Measurements from ENCODE around the gene PTPN2. TPM values are rescaled to one million over a fixed set of nuclear protein-coding genes. Genes with fewer than 3 reads are reported as not detected.
A peak's percentile ranks its signal among the peaks of the same experiment; 100 is the strongest.

Gene PTPN2
- total and polyA plus RNA-seq, 4 donors, result 47.8 to 79.9 (median 64.3) TPM

DNA sequence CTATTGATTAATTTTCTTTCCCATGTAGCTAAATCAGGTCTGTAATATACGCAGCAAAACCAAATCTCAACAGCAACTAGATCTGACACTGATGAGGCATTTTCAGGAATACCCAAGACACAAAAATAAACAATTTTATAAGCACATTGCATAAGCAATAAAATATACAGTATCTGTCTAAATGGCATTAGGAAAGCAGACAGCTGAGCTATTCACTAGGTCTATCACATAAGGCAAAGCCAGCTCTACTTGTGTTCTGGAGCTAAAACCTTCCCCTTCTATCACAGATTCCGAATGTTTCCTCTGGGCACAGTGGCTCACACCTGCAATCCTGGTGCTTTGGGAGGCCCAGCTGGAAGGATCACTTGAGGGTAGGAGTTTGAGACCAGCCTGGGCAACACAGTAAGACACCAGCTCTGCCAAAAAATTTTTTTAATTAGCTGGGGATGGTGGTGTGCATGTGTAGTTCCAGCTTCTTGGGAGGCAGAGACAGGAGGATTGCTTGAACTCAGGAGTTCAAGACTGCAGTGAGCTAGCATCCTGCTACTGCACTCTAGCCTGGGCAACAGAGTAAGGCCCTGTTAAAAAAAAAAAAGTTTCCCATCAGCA is 21.1 kb downstream of the PTPN2 start:
- Histone ChIP-seq H3K4me3 (no peak overlapping the region), H3K36me3 (ENCODE audit: control insufficient read depth in 4 of 4, insufficient read depth in 4 of 4, low read length in 4 of 4) (peaks cover 0 to 1% (median 0%) of the 10 kb centered on the region in 4 donors), H3K9ac (ENCODE audit: insufficient read depth in 1 of 2, low read length in 2 of 2) (no peak overlapping the region), H3K27ac (ENCODE audit: low read depth in 1 of 2, low read length in 1 of 2) (no peak overlapping the region), H3K9me3 (ENCODE audit: control insufficient read depth in 4 of 4, insufficient read depth in 3 of 4, low read length in 3 of 4) (no peaks in the 10 kb centered on the region), H3K4me1 (ENCODE audit: control insufficient read depth in 5 of 5, insufficient read depth in 5 of 5, low read length in 5 of 5) (peaks cover 3 to 23% (median 5%) of the 10 kb centered on the region in 5 donors), H3K27me3 (ENCODE audit: control insufficient read depth in 3 of 3, insufficient read depth in 3 of 3, low read length in 2 of 3) (no peaks in the 10 kb centered on the region)
- WGBS, 2 donors, result 92 to 94% methylated on average over 2 of the region's 2 CpGs
- peak in 2 of 3 donors; percentile 17 to 20 for DNase-seq
- TF ChIP-seq, protein P1, sequence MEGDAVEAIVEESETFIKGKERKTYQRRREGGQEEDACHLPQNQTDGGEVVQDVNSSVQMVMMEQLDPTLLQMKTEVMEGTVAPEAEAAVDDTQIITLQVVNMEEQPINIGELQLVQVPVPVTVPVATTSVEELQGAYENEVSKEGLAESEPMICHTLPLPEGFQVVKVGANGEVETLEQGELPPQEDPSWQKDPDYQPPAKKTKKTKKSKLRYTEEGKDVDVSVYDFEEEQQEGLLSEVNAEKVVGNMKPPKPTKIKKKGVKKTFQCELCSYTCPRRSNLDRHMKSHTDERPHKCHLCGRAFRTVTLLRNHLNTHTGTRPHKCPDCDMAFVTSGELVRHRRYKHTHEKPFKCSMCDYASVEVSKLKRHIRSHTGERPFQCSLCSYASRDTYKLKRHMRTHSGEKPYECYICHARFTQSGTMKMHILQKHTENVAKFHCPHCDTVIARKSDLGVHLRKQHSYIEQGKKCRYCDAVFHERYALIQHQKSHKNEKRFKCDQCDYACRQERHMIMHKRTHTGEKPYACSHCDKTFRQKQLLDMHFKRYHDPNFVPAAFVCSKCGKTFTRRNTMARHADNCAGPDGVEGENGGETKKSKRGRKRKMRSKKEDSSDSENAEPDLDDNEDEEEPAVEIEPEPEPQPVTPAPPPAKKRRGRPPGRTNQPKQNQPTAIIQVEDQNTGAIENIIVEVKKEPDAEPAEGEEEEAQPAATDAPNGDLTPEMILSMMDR (IDR thresholded peaks at IDR 0.05; ENCODE audit: control extremely low read depth, extremely low read depth), result no peak
- ATAC-seq (ENCODE audit: insufficient read depth, low FRiP score), result no peak

DNA sequence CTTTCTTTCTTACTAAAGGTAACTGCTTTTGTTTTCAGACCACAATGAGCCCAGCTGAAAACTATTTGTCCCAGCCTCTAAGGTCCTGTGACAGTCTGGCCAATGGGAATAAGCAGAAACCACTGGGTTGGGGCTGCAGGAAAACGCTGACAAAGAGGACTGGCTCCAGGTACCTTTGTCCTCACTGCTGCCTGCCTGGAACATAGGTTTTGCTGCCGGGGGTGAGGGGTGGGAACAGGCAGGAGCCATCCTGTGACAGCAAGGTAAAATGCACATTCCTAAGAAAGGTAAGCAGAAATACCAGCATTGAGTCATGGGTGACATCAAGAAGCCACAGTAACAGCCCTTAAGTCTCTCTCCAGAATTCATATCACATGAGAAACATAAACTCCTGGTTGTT is 21.6 kb downstream of the PTPN2 start:
- TF ChIP-seq, protein P1 (IDR thresholded peaks at IDR 0.05; ENCODE audit: control extremely low read depth, extremely low read depth), result no peak
- H3K27ac ChIP-seq (ENCODE audit: low read depth in 1 of 2, low read length in 1 of 2), result peak overlapping the region in 1 of 2 donors; percentile 15
- ATAC-seq (ENCODE audit: insufficient read depth, low FRiP score), result no peak
- H3K4me1 ChIP-seq (ENCODE audit: control insufficient read depth in 5 of 5, insufficient read depth in 5 of 5, low read length in 5 of 5), result peaks cover 3 to 23% (median 5%) of the 10 kb centered on the region in 5 donors
- no peaks in the 10 kb centered on the region for H3K27me3 ChIP-seq (ENCODE audit: control insufficient read depth in 3 of 3, insufficient read depth in 3 of 3, low read length in 2 of 3)
- peaks cover 0 to 2% (median under 1%) of the 10 kb centered on the region in 4 donors for H3K36me3 ChIP-seq (ENCODE audit: control insufficient read depth in 4 of 4, insufficient read depth in 4 of 4, low read length in 4 of 4)
- WGBS, 2 donors, result 64 to 73% methylated on average over 2 of the region's 2 CpGs
- no peak for DNase-seq
- no peaks in the 10 kb centered on the region for H3K9me3 ChIP-seq (ENCODE audit: control insufficient read depth in 4 of 4, insufficient read depth in 3 of 4, low read length in 3 of 4)
- H3K4me3 ChIP-seq, result no peak overlapping the region
- no peak overlapping the region for H3K9ac ChIP-seq (ENCODE audit: insufficient read depth in 1 of 2, low read length in 2 of 2)

DNA sequence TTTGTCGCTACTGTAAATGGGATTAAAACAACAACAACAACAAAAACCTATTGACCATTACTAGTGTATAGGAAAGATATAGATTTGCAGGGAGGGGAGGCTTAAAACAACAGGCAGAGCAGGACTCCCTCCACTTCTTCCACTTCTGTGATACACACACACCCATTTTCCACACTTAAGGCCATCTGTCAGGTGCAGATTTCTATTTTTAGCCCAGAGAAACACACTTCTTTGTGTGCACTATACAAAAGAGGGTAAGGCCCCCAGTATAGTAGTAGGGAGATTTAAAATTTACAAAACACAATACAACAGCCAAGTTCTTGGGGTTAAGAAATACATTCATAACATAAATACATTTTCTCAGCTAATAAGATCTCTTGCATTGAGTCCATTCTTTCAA is 22.4 kb downstream of the PTPN2 start:
- Histone ChIP-seq H3K9me3 (ENCODE audit: control insufficient read depth in 4 of 4, insufficient read depth in 3 of 4, low read length in 3 of 4) (no peaks in the 10 kb centered on the region), H3K36me3 (ENCODE audit: control insufficient read depth in 4 of 4, insufficient read depth in 4 of 4, low read length in 4 of 4) (peaks cover 0 to 4% (median under 1%) of the 10 kb centered on the region in 4 donors), H3K27me3 (ENCODE audit: control insufficient read depth in 3 of 3, insufficient read depth in 3 of 3, low read length in 2 of 3) (no peaks in the 10 kb centered on the region), H3K4me1 (ENCODE audit: control insufficient read depth in 5 of 5, insufficient read depth in 5 of 5, low read length in 5 of 5) (peaks cover 3 to 23% (median 6%) of the 10 kb centered on the region in 5 donors), H3K4me3 (no peak overlapping the region), H3K27ac (ENCODE audit: low read depth in 1 of 2, low read length in 1 of 2) (no peak overlapping the region), H3K9ac (ENCODE audit: insufficient read depth in 1 of 2, low read length in 2 of 2) (no peak overlapping the region)
- ATAC-seq (ENCODE audit: insufficient read depth, low FRiP score) (no peak), DNase-seq (peak in 1 of 3 donors; percentile 26)
- WGBS, 2 donors, result 95 to 98% methylated on average over 1 of the region's 1 CpG
- TF ChIP-seq, protein P1 (IDR thresholded peaks at IDR 0.05; ENCODE audit: control extremely low read depth, extremely low read depth), result no peak
